ENCODE data around the gene ARID1A. TPM values are rescaled to one million over a fixed set of nuclear protein-coding genes. Genes with fewer than 3 reads are reported as not detected.

Gene ARID1A
- total and polyA plus RNA-seq, 2 of the 8 experiments (the other 6 are each of a cell fraction or from before 2014, with no cell fraction given) = 52.1 to 103 TPM

DNA sequence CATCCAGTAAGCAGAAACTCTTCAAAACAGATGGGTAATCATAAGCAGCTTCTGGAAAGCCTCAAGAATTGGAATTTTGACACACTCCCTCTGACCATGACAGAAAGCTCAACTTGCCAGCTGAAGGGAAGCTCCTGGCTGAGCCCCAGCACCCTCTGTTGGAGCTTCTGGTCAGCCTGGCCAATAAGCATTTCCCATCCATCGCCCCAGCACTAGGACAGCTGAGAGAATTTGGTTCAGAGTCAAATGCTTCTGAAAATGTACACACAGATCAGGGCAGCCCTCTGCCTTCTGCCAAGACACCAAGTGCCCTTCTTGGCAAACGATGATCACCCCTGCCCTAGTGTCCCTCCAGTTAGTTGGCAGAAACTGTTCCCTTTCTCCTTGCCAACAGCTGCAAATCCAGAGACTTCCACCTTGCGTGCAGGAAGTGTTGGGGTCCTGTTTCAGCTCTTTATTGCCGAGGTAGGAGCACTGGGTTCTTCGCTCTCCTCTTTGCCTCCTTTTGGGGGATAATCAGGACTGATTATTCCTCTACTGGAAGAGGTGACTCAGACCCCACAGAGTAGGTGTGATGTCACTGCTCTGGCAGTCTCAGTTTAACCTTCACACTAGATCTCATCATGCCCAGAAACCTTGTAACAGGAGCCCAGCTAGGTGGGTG is 103.8 kb downstream of the ARID1A start:
- Histone ChIP-seq H3K79me1 (ENCODE audit: low read depth, low read length) (no peaks in the 10 kb centered on the region), H4K91ac (replicated peaks; ENCODE audit: insufficient read length, low read length) (no peak overlapping the region), H3K4me3 (ENCODE audit: extremely low read depth in 1 of 4, insufficient read depth in 2 of 4, low read depth in 3 of 4, low read length in 4 of 4) (no peak overlapping the region), H4K8ac (ENCODE audit: extremely low read depth, insufficient read depth, low read length) (no peak overlapping the region), H3K27me3 (replicated peaks in 1 of 4; ENCODE audit: control insufficient read depth in 3 of 4, extremely low read depth in 1 of 4, insufficient read depth in 3 of 4, low read length in 3 of 4) (no peaks in the 10 kb centered on the region), H3K9me3 (ENCODE audit: insufficient read depth in 2 of 2, low read depth in 1 of 2, low read length in 1 of 2) (peaks cover 0 to 1% of the 10 kb centered on the region in 2 experiments; a peak in 2 of 4 replicates), H3K4me2 (ENCODE audit: insufficient read depth in 1 of 2, low read depth in 2 of 2, low read length in 2 of 2) (peak overlapping the region; percentile 30 to 41; a peak in 3 of 4 replicates), H2BK15ac (ENCODE audit: low read length) (no peak overlapping the region), H2BK20ac (ENCODE audit: low read length) (no peak overlapping the region), H3K56ac (replicated peaks; ENCODE audit: insufficient read length, low read depth, low read length) (no peak overlapping the region), H3K4me1 (replicated peaks in 1 of 4; ENCODE audit: control insufficient read depth in 3 of 4, insufficient read depth in 4 of 4, low read length in 3 of 4) (peaks cover 3 to 12% (median 5%) of the 10 kb centered on the region in 4 experiments; a peak in 4 of 7 replicates), H2AFZ (ENCODE audit: low read length) (no peak overlapping the region), H2AK5ac (ENCODE audit: low read depth, low read length) (0 out of 2 replicates have a peak overlapping the region, but pooled peaks have one; percentile 67), H3K14ac (ENCODE audit: insufficient read length) (no peak overlapping the region), H3K9ac (replicated peaks in 1 of 4; ENCODE audit: extremely low read depth in 1 of 4, low read depth in 3 of 4, low read length in 3 of 4) (no peak overlapping the region; a peak in 1 of 7 replicates), H3K79me2 (ENCODE audit: control insufficient read depth in 1 of 2, insufficient read depth in 2 of 2, low read length in 2 of 2) (no peaks in the 10 kb centered on the region), H3K27ac (ENCODE audit: low read depth, low read length) (no peak overlapping the region), H3K4ac (replicated peaks; ENCODE audit: insufficient read length, low read depth, low read length) (no peak overlapping the region), H3K36me3 (ENCODE audit: control insufficient read depth in 2 of 4, insufficient read depth in 4 of 4, low read length in 3 of 4) (peaks cover 0 to 4% (median 3%) of the 10 kb centered on the region in 4 experiments; a peak in 5 of 8 replicates), H3K23ac (ENCODE audit: insufficient read length) (no peak overlapping the region), H2BK12ac (ENCODE audit: low read depth, low read length) (no peak overlapping the region), H2BK5ac (ENCODE audit: low read depth, low read length) (peak overlapping the region; percentile 6; the same call in 1 of the 2 replicates), H3K23me2 (ENCODE audit: low read depth, low read length) (no peaks in the 10 kb centered on the region), H2BK120ac (replicated peaks; ENCODE audit: low read depth, low read length) (no peak overlapping the region), H4K5ac (ENCODE audit: insufficient read length, low read depth, low read length) (no peak overlapping the region), H3K18ac (ENCODE audit: extremely low read depth, low read length) (no peak overlapping the region), H4K20me1 (replicated peaks in 1 of 2; ENCODE audit: control insufficient read depth in 1 of 2, insufficient read depth in 2 of 2, low read length in 2 of 2) (peaks cover 0 to 2% of the 10 kb centered on the region in 2 experiments)
- FAIRE-seq (no peak), DNase-seq (ENCODE audit: low read depth in 1 of 2, low spot score in 2 of 2) (no peak)
- TF ChIP-seq SAP30 (IDR thresholded peaks at IDR 0.05; ENCODE audit: insufficient read depth, insufficient replicate concordance, low read length) = no peak
- CTCF ChIA-PET (ENCODE audit: partially characterized antibody) = interaction anchor here (0.6 to 7.0 kb wide), 18 partner anchors 10 to 257 kb away, joined by 3 to 61 read pairs (median 4); partner anchors contain the start of gene PIGV
- POLR2A ChIA-PET (ENCODE audit: partially characterized antibody) = interaction anchor here (0.7 to 1.7 kb wide), 8 partner anchors 11 to 320 kb away, joined by 3 to 7 read pairs (median 3); partner anchors contain the start of genes GPN2 and PIGV
- 79% methylated on average over 5 of the region's 5 CpGs; no CpG with 5 or more reads in 1 of the 2 experiments for WGBS, 2 experiments (ENCODE audit: extremely low coverage in 1 of 2, insufficient coverage in 1 of 2, insufficient read length in 1 of 2, insufficient replicate concordance in 2 of 2, low coverage in 1 of 2, low lambda C conversion rate in 2 of 2, missing lambda C conversion rate in 1 of 2)

Data from H1 (cell line).